HFFc6 (cell line): ENCODE results near the gene C14orf132. TPM values are rescaled to one million over a fixed set of nuclear protein-coding genes. Genes with fewer than 3 reads are reported as not detected.

Experiments used
- DNase-seq: peaks from one replicate; pipeline ENCODE4 v3.0.0-alpha.2; 2018
- H3K27ac Mint-ChIP-seq: 2 replicates; pipeline ENCODE4 v1.8.0; 2020; ENCODE audit warnings: mild to moderate bottlenecking, mixed read lengths
- H3K27me3 Mint-ChIP-seq: 2 replicates; pipeline ENCODE4 v1.8.0; 2021; ENCODE audit warnings: mild to moderate bottlenecking, moderate library complexity, mixed read lengths; ENCODE audit not compliant: insufficient read depth
- H3K36me3 Mint-ChIP-seq: 2 replicates; pipeline ENCODE4 v1.8.0; 2021; ENCODE audit warnings: low read depth, mixed read lengths
- H3K4me1 Mint-ChIP-seq: 2 replicates; pipeline ENCODE4 v1.8.0; 2020; ENCODE audit warnings: low read depth, mixed read lengths
- H3K4me3 Mint-ChIP-seq: 2 replicates; pipeline ENCODE4 v1.8.0; 2020; ENCODE audit warnings: mild to moderate bottlenecking, moderate library complexity, mixed read lengths
- H3K9me3 Mint-ChIP-seq: 2 replicates; pipeline ENCODE4 v1.8.0; 2020; ENCODE audit warnings: mild to moderate bottlenecking, mixed read lengths
- CTCF ChIP-seq: fragments of 200-600 bp; sonication (generic); IDR thresholded peaks from 2 replicates; pipeline ENCODE4 v1.5.0; 2021; ENCODE audit warnings: antibody characterized with exemption, mild to moderate bottlenecking
- total RNA-seq, 6 experiments: library from RNA; stranded (reverse); fragmentation: NEBNext Ultra II Directional; extraction: Animal tissue kit (Norgen Biotek cat#: 25700); gene quantifications; 2 replicates in 1 of 6; 3 replicates in 5 of 6; pipeline ENCODE4 v1.2.3, GENCODE V29; 2021

Gene C14orf132
- total RNA-seq, 6 experiments from 2014 or later, result 21.5 to 33.1 (median 27.1) TPM

- H3K36me3 Mint-ChIP-seq, result no peaks in the 10 kb centered on the region
- H3K27ac Mint-ChIP-seq, result no peak overlapping the region
- no peaks in the 10 kb centered on the region for H3K4me1 Mint-ChIP-seq
- no peaks in the 10 kb centered on the region for H3K9me3 Mint-ChIP-seq
- no peak for DNase-seq
- peaks cover 31% of the 10 kb centered on the region for H3K27me3 Mint-ChIP-seq
- TF ChIP-seq CTCF, result no peak
- H3K4me3 Mint-ChIP-seq, result no peak overlapping the region
Observed at GRCh38 chr14:96017882-96018281, 21.3 kb upstream of the C14orf132 start.

GRCh38 chr14:96027431-96028355 lies 11.5 kb upstream of the C14orf132 start:
- Mint-ChIP-seq H3K4me3 (no peak overlapping the region), H3K27ac (no peak overlapping the region; the same call in 1 of the 2 replicates), H3K27me3 (peaks cover 29% of the 10 kb centered on the region), H3K4me1 (no peaks in the 10 kb centered on the region), H3K36me3 (no peaks in the 10 kb centered on the region), H3K9me3 (no peaks in the 10 kb centered on the region)
- no peak for DNase-seq
- TF ChIP-seq CTCF, result no peak

GRCh38 chr14:96029089-96029645 lies 10.0 kb upstream of the C14orf132 start:
- DNase-seq, result no peak
- no peak for TF ChIP-seq CTCF
- no peaks in the 10 kb centered on the region for H3K36me3 Mint-ChIP-seq
- no peaks in the 10 kb centered on the region for H3K4me1 Mint-ChIP-seq
- peaks cover 26% of the 10 kb centered on the region for H3K27me3 Mint-ChIP-seq
- no peaks in the 10 kb centered on the region for H3K9me3 Mint-ChIP-seq
- H3K4me3 Mint-ChIP-seq, result no peak overlapping the region
- H3K27ac Mint-ChIP-seq, result no peak overlapping the region

GRCh38 chr14:96030108-96030760 lies 8.9 kb upstream of the C14orf132 start:
- DNase-seq, result no peak
- Mint-ChIP-seq H3K27ac (no peak overlapping the region), H3K4me1 (no peaks in the 10 kb centered on the region), H3K36me3 (no peaks in the 10 kb centered on the region), H3K9me3 (no peaks in the 10 kb centered on the region), H3K4me3 (no peak overlapping the region), H3K27me3 (peaks cover 28% of the 10 kb centered on the region)
- TF ChIP-seq CTCF, result no peak

- H3K4me1 Mint-ChIP-seq, result no peaks in the 10 kb centered on the region
- no peak overlapping the region for H3K27ac Mint-ChIP-seq
- H3K27me3 Mint-ChIP-seq, result peaks cover 21% of the 10 kb centered on the region
- no peak overlapping the region for H3K4me3 Mint-ChIP-seq
- no peak for DNase-seq
- no peak for TF ChIP-seq CTCF
- no peaks in the 10 kb centered on the region for H3K36me3 Mint-ChIP-seq
- H3K9me3 Mint-ChIP-seq, result no peaks in the 10 kb centered on the region
Observed at GRCh38 chr14:96031691-96032090, 7.5 kb upstream of the C14orf132 start.
